Femur (tissue), 1 donor: Measurements from ENCODE around the gene SLC4A2.
A peak's percentile ranks its signal among the peaks of the same experiment; 100 is the strongest.
"Not testable (repeated sequence)": the region's sequence is repeated elsewhere in the genome, so short reads cannot be mapped to it uniquely, and the experiment has no call there.

Experiments
- DNase-seq: peaks from one replicate; pipeline ENCODE4 v3.0.0-alpha.2; 2017

SLC4A2 gene

GRCh38 chr7:151024435-151025056, 34.8 kb upstream of the SLC4A2 start, which contains the start of gene ATG9B:
ATG9B (minus strand) TSS chr7:151024494; CDS start chr7:151024423, 71 bp downstream.
- no peak for DNase-seq

GRCh38 chr7:151025924-151026671, 33.3 kb upstream of the SLC4A2 start:
- DNase-seq = no peak

- DNase-seq = not testable (repeated sequence)
Observed at GRCh38 chr7:151026771-151027727, 32.3 kb upstream of the SLC4A2 start.

GRCh38 chr7:151027728-151028130, 31.7 kb upstream of the SLC4A2 start:
- not testable (repeated sequence) for DNase-seq

GRCh38 chr7:151028131-151028947, 31.1 kb upstream of the SLC4A2 start, which contains the start of gene ABCB8:
ABCB8 (plus strand) TSS chr7:151028450; CDS start chr7:151028516, 66 bp downstream.
- peak; percentile 99 for DNase-seq

GRCh38 chr7:151028948-151029501, 30.4 kb upstream of the SLC4A2 start:
- DNase-seq = no peak

GRCh38 chr7:151031011-151031410, 28.4 kb upstream of the SLC4A2 start:
- DNase-seq = no peak

- no peak for DNase-seq
Observed at GRCh38 chr7:151032936-151033863, 26.2 kb upstream of the SLC4A2 start.

- DNase-seq = no peak
Observed at GRCh38 chr7:151033864-151034249, 25.5 kb upstream of the SLC4A2 start.

- no peak for DNase-seq
Observed at GRCh38 chr7:151034312-151035025, 24.9 kb upstream of the SLC4A2 start.

GRCh38 chr7:151035026-151035717, 24.2 kb upstream of the SLC4A2 start:
- no peak for DNase-seq

- DNase-seq = no peak
Observed at GRCh38 chr7:151035902-151036301, 23.5 kb upstream of the SLC4A2 start.

GRCh38 chr7:151038951-151039849, 20.2 kb upstream of the SLC4A2 start:
- peak; percentile 71 for DNase-seq

GRCh38 chr7:151039850-151040548, 19.4 kb upstream of the SLC4A2 start:
- DNase-seq = no peak

- no peak for DNase-seq
Observed at GRCh38 chr7:151040616-151041375, 18.6 kb upstream of the SLC4A2 start.

GRCh38 chr7:151043449-151043848, 15.9 kb upstream of the SLC4A2 start:
- DNase-seq = not testable (repeated sequence)

GRCh38 chr7:151043959-151044358, 15.4 kb upstream of the SLC4A2 start:
- DNase-seq = no peak
